ENCODE measurements around the gene PPBP.
"Not testable (repeated sequence)": the region's sequence is repeated elsewhere in the genome, so short reads cannot be mapped to it uniquely, and the experiment has no call there.

PPBP gene

DNA sequence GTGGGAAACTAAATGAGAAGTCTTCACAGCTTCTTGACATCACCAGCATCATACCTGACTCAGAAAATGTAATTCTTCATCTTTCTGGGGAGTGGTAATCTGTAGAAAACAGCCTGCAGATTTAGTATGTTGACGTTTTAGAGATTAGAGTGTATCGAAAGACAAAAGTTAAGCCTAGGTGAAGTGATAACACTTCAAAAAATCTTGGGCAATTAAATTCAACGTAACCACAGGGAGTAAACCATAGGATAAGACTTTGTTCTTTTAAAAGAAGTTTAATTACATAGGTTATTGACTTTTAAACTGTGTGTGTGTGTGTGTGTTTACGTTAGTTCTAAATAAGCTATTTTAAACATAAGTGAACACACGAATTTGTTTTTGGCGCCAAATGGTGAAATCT, 12.3 kb upstream of the PPBP start:
- H3K4me3 ChIP-seq (ENCODE audit: low read length), result no peak overlapping the region
- DNase-seq (ENCODE audit: low read depth, low spot score), result no peak

DNA sequence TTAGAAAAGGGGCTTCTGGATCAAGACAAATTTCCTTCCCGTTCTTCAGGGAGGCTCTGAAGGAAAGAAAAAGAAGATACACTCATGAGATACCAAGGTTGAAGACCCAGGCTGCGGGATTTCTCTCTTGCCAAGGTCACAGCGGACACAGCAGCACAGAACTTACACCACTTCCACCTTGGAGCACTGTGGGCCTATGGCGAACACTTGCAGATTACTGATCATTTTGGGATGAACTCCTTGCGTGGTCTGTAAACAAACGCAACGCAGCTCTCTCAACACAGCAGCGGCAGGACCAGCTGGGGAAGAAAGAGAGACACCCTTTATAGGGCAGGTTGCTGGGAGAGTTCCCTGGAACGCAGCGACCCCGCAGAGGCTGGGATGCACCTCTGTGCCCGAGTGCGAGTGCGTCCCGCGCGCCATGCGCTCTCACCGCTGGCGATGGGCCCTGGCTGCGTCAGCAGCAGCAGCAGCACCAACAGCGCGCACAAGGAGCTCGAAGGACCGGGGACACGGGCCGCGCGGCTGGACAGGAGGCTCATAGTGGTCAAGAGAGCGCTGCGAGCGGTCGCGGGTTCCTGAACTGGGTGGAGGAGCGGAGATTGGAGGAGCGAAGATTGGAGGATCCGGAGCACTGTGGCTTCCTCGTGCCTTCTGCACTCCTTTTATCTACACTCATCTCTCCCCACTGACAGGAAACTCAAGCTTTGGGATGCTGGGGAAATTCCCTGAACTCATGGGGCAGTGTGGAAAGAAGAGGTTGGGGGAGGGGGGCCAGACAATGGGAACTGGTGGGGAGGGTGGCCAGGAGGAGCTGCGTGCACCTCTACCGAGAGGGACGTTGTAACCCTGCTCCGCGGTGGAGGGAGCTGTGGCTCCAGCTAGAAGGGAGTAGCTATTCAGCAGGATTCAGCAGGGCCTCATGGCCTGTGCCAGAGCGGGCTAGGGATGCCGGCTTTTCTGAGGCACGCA, 10.3 kb upstream of the PPBP start, which contains the start of gene CXCL5:
Gene CXCL5, minus strand, starts transcription at position 638 of the 972 bp plus-strand sequence. Its CDS starts 96 bp downstream, at position 542.
- no peak for DNase-seq (ENCODE audit: low read depth, low spot score)
- no peak within 1 kb of the TSS for H3K4me3 ChIP-seq (ENCODE audit: low read length)

- DNase-seq (ENCODE audit: low read depth, low spot score), result no peak
- no peak overlapping the region for H3K4me3 ChIP-seq (ENCODE audit: low read length)
Observed at GRCh38 chr4:73992050-73992449, 4.1 kb upstream of the PPBP start.

DNA sequence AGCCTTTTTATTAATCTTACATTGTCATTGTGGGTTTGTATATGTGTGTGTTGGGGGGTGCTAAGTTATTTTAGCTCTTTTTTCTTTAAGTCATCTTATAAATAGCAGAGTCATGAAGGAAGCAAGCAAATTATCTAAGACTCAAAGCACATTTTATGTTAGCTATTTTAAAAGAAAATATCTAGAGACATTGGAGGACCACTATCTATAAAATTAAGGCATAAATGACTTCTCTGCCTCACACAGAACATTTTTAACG, 3.7 kb upstream of the PPBP start:
- DNase-seq (ENCODE audit: low read depth, low spot score), result no peak
- H3K4me3 ChIP-seq (ENCODE audit: low read length), result no peak overlapping the region

DNA sequence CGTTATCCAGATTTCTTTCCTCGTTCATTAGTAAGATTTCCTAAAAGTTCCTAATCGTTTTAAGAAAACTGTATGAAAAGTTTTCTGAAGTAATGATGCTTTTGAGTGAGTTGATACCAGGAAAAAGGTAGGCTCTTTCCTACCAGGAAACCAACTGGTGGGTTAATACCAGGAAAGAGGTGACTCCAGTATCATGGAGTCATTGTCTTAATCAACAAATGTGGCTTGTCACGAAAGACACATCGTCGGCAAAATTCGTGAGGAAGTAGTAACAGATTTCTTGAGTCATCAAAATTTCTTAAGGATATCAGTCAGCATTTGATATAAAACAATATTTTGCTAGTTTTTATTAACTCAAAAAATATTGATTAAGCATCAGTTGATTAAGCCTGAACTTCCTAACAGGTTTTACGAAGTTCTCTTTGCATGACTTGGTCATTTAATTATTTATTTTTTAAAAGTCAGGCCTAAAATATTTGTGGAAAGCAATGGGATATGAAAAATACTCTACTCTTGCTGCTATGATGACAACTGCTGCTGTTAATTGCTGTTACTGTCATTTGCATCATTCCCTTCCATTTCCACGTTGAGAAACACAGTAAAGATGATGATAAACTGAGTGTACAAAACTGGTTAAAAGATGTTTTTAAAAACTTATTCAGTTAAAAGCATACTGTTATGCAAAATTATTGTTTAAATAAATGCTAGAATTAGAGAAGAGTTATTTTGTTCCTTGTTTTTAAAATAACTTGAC, 3.2 kb upstream of the PPBP start:
- H3K4me3 ChIP-seq (ENCODE audit: low read length), result no peak overlapping the region
- no peak for DNase-seq (ENCODE audit: low read depth, low spot score)

DNA sequence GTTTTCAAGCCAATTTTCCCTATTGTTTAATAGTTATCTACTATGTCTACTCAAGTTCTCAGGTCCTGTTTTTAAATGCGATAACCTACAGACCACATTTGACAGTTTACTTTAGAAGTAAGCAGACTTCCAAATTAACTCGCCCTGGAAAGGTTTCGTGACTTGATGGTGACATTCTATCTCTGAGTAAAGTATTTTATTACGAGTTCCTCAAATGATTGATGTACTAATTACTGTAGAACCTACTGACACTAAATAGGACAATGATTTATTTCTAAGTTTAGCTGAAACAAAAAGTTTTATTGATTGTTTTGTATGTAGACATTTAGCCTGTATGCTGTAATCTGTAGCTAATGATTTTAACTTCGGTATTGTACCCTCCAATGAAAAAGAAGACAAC, 1.9 kb upstream of the PPBP start:
- no peak for DNase-seq (ENCODE audit: low read depth, low spot score)
- no peak overlapping the region for H3K4me3 ChIP-seq (ENCODE audit: low read length)

DNA sequence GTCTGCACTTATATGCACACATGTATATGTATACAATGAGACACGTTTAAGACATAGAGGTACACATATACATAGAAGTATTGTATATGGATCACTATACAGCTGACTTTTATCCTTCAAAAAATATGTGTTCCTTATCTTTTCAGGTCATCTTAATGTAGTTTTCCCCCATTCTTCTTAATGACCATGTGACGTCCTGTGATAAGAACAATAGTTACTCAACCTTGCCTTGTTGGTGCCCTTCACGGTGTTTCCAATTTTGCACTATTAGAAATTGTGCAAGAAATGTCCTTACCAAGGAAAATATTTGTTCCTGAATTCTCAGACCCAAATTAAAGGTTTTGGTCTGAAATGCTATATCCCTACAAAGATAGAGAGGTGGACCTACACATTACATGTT, 1.0 kb upstream of the PPBP start:
- no peak overlapping the region for H3K4me3 ChIP-seq (ENCODE audit: low read length)
- DNase-seq (ENCODE audit: low read depth, low spot score), result no peak

DNA sequence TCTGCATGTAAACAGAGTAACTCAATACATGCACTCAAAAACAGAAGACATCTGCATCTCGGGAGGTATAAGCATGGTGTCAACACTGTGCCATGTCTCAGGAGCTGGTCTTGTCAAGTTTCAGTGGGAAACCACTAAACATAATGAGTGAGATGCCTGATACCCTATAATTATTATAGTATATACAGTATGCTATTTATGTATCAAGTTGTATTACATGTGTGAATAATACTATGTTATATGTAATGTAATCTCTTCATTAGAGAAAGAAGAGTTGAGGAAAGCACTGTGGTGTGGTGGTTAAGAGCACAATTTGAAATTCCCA, 2.5 kb downstream of the PPBP start:
- no peak for DNase-seq (ENCODE audit: low read depth, low spot score)
- H3K4me3 ChIP-seq (ENCODE audit: low read length), result no peak overlapping the region

GRCh38 chr4:73984736-73985527, 3.1 kb downstream of the PPBP start:
- no peak for DNase-seq (ENCODE audit: low read depth, low spot score)

GRCh38 chr4:73981175-73981574, 6.8 kb downstream of the PPBP start:
- not testable (repeated sequence) for DNase-seq (ENCODE audit: low read depth, low spot score); H3K4me3 ChIP-seq (ENCODE audit: low read length)

More at GRCh38 chr4:73984736-73985527, 3.1 kb downstream of the PPBP start:
- H3K4me3 ChIP-seq (ENCODE audit: low read length), result no peak overlapping the region

- H3K4me3 ChIP-seq (ENCODE audit: low read length), result no peak overlapping the region
- no peak for DNase-seq (ENCODE audit: low read depth, low spot score)
Observed at GRCh38 chr4:73979407-73979957, 8.5 kb downstream of the PPBP start.

- no peak for DNase-seq (ENCODE audit: low read depth, low spot score)
Observed at GRCh38 chr4:73978886-73979285, 9.1 kb downstream of the PPBP start.

GRCh38 chr4:73976716-73977115, 11.3 kb downstream of the PPBP start:
- DNase-seq (ENCODE audit: low read depth, low spot score), result no peak
- no peak overlapping the region for H3K4me3 ChIP-seq (ENCODE audit: low read length)

More at GRCh38 chr4:73978886-73979285, 9.1 kb downstream of the PPBP start:
- H3K4me3 ChIP-seq (ENCODE audit: low read length), result no peak overlapping the region

DNA sequence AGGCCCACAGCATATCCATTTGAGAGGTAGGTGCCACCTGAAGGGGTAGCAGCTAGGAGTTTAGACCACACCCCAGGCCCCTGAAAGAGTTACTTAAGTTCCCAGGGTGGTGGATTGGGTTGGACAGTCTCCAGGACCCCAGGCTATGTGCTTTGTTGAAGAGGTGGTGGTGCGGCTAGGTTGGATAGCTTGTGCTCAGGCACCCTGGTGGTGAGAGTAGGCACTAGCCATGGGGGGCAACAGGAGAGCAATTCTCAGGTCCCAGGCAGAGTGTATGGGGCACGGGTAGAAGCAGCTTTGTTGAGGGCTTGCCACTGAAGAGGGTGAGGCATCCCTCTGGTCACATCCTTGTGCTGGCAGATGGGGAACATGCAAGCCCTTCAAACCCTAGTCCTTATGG, 11.8 kb downstream of the PPBP start:
- DNase-seq (ENCODE audit: low read depth, low spot score), result no peak
- H3K4me3 ChIP-seq (ENCODE audit: low read length), result no peak overlapping the region

DNA sequence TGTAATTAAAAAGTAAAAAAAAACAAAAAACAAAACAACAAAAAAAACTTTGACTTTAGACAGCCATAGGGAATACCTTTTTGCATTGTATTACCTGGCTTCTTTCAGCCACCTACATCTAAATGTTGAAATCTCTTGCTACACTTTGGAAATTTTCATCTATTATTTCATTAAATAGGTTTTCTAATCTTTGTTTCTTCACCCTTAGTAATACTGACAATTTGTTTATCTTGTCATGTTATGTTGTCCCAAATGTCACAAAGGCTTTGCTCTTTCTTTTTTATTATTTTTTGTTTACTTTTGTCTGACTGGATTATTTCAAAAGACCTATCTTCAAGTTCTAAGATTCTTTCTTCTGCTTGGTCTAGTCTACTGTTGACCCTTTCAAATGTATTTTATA, 13.6 kb downstream of the PPBP start:
- DNase-seq (ENCODE audit: low read depth, low spot score), result no peak
- H3K4me3 ChIP-seq (ENCODE audit: low read length), result no peak overlapping the region

DNA sequence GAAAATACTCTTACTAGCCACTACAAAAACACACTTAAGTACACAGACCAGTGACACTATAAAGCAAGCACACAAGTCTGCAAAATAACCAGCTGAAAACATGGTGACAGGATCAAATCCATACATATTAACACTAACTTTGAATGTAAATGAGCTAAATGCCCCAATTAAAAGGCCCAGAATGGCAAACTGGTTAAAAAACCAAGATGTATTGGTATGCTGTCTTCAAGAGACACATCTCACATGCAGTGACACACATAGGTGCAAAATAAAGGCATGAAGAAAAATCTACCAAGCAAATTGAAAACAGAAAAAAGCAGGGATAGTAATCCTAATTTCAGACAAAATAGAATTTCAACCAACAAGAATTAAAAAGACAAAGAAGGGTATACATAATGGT, 17.0 kb downstream of the PPBP start:
- H3K4me3 ChIP-seq (ENCODE audit: low read length), result no peak overlapping the region
- DNase-seq (ENCODE audit: low read depth, low spot score), result no peak

- H3K4me3 ChIP-seq (ENCODE audit: low read length), result no peak overlapping the region
- no peak for DNase-seq (ENCODE audit: low read depth, low spot score)
Observed at GRCh38 chr4:73970011-73970410, 18.0 kb downstream of the PPBP start.

GRCh38 chr4:73967866-73968265, 20.1 kb downstream of the PPBP start:
- no peak for DNase-seq (ENCODE audit: low read depth, low spot score)
- H3K4me3 ChIP-seq (ENCODE audit: low read length), result no peak overlapping the region

DNA sequence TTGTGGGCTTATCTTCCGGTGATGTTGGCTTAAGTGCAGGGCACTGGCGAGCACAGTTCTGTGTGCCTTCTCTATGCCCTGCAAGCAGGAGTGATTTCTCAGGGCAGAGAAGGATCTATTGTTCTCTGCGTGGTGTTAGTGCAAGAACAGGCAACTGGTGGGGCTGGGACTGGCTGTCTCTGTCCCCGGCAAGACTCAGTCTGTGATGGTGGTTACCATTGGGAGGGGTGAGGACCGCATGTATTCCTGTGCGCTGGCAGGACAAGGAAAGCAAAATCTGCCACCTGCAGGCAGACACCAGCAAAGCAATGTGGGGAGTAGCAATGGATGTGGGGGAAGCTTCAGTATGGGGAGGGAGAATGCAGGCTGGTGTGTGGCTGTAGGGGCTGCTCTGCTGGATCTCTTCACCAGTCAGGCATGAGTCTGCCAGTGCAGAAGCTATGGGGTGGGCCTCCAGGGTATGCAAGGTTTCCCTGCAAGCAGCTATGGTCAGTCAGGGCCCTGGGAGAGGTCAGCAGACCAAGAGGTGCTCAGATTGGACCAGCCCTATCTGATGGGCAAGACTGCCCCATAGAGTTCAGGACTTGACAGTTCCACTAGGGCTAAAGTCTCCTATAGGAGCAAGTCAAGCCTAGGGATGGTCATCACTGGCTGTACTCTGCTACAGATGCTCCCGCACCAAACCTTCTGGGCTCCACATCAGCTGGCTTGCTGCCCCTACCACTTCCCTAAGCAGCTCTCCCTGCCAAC, 23.0 kb downstream of the PPBP start:
- no peak overlapping the region for H3K4me3 ChIP-seq (ENCODE audit: low read length)
- DNase-seq (ENCODE audit: low read depth, low spot score), result no peak

All from Jurkat, Clone E6-1 (cell line).